Right renal cortex interstitium (tissue), 3 donors: ENCODE results near the gene ZNF2. TPM values are rescaled to one million over a fixed set of nuclear protein-coding genes. Genes with fewer than 3 reads are reported as not detected.
A peak's percentile ranks its signal among the peaks of the same experiment; 100 is the strongest.
"Not testable (repeated sequence)": the region's sequence is repeated elsewhere in the genome, so short reads cannot be mapped to it uniquely, and the experiment has no call there.

Experiments
- DNase-seq, 3 donors: peaks; one replicate each; pipeline ENCODE4 v3.0.0-alpha.2; 2013; ENCODE audit warnings: low read depth in 3 of 3, low spot score in 2 of 3
- polyA plus RNA-seq, 3 donors: library from polyadenylated mRNA; unstranded; fragments of 120-200 nt; gene quantifications; one replicate each; pipeline ENCODE4 v1.2.1, GENCODE V29; 2013; ENCODE audit not compliant: insufficient read length in 3 of 3

ZNF2 gene
- polyA plus RNA-seq: 1 to 10 TPM; 8.9 to 10.0 (median 10.0) TPM

DNA sequence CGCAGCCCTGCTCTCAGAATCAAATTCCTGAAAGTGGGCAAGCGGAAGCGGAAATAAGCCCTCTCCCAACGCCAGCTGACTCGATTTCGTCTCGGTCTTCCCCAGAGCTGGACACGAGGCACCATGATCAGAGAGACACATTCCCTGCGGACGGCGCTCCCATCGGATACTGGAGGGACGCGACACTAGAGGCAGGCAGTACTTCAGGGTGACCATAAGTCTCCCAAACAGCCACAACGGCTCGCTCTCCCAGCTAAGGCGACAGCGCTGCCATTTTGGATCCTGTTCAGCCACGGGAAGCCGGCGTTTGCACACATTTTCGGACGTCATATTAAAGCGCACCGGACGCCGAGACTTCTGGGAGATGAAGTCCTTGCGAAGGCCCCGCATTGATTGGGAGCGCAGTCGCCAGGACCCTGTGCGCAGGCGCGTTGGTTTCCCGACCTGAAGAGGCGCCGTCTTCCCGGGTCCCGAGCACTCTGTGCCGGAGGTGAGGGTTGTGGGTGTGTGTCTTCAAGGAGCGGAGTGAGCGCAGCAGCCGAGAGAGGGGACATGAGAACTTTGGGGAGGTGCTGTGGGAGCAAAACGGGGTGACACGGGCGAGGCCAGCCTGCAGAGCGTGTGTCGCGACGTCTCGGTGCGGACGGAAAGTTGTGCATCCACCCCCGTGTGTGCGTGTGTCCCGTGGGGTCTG is at the start of gene ZNF2:
Gene ZNF2, plus strand, starts transcription at position 439 of the 694 bp plus-strand sequence. CDS start 10,418 bp downstream, outside the sequence.
- DNase-seq: peak; percentile 96 to 99 (median 97)

- DNase-seq: peak in 1 of 3 donors; percentile 5
These were observed 44.6 kb upstream of the ZNF2 start for GRCh38 chr2:95121093-95121406.

- peak; percentile 45 to 70 (median 57) for DNase-seq
These were observed 44.0 kb upstream of the ZNF2 start, which contains the start of gene MRPS5 for GRCh38 chr2:95121407-95122196. TSS of gene MRPS5 (minus strand) at chr2:95121808. CDS start at chr2:95121791, 17 bp downstream.

- no peak for DNase-seq
These were observed 43.4 kb upstream of the ZNF2 start for GRCh38 chr2:95122197-95122551.

- no peak for DNase-seq
These were observed 26.9 kb upstream of the ZNF2 start for GRCh38 chr2:95138702-95139101.

GRCh38 chr2:95143838-95144237 is 21.8 kb upstream of the ZNF2 start:
- DNase-seq: no peak

GRCh38 chr2:95149397-95149984 is 16.1 kb upstream of the ZNF2 start:
- no peak for DNase-seq

- no peak for DNase-seq
These were observed 7.2 kb upstream of the ZNF2 start for GRCh38 chr2:95158441-95158840.

- DNase-seq: peak in 1 of 3 donors; percentile 23
These were observed 6.6 kb upstream of the ZNF2 start for GRCh38 chr2:95158891-95159619.

DNA sequence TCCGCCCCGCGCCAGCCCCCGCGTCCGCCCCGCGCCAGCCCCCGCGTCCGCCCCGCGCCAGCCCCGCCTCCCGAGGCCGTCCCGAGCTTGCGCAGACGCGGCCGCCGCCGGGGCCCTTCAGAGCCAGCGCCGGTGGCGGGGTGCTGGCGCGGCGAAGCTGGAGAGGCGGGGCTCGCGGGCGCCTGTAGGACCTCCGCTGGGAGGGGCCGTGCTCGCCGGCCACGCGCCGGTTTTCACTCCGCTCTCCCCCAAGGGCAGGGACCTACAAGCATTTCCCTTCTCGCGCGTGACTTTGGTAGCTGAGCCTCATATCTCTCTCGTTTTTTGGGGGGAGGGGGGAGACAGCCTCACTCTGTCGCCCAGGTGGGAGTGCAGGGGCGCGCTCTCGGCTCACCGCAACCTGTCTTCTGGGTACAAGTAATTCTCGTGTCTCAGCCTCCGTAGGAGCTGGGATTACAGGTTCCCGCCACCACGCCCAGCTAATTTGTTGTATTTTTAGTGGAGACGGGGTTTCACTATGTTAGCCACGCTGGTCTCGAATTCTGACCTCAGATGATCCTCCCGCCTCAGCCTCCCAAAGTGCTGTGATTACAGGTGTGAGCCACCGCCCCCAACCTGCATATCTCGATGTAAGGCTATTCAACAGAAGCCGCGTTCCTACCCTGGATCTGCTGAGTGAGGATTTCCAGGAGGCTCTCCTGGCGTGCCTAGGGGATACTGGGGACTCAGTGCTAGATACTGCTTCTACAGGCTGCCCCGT is 5.7 kb upstream of the ZNF2 start, which contains the start of gene ZNF514:
Gene ZNF514, minus strand, starts transcription at position 159 of the 760 bp plus-strand sequence. CDS start 6,595 bp downstream, outside the sequence.
- DNase-seq: peak in 1 of 3 donors; percentile 57

DNA sequence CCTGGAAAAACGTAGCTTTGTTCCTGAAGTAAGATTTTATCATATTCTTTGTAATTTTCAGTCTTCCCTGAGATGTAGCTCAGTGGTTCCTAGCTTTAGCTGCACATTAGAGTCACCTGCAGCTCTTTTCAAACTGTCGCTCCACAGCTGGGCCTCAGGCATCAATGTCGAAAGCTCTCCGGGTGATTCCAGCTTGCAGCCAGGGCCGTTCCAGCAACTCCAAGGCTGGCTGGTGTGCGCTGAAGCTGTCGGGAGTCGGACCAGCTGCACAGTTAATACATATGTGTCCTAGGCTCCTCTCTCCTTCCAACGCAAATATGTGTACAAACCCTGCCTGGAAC is 609 bp upstream of the ZNF2 start:
- no peak for DNase-seq

- DNase-seq: no peak
These were observed 605 bp downstream of the ZNF2 start for GRCh38 chr2:95166065-95166763.

DNA sequence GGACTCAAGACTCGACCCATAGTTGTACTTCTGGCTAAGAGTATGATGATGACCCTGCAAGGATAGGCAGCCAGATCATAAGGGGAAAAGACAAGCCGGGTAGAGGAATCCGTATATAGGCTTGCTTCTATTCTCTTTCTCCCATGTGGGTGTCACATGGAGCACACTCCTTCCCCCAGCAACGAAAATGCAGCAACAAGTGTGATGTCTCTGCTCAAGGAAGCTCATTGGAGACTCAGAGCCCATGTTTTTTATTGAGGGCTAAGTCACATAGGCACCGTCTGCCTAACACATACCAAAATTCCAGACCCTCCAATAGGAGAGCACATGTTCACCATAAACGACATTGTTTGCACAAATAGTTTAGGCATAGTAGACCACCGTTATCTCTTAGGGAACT is 6.3 kb downstream of the ZNF2 start:
- DNase-seq: no peak

DNA sequence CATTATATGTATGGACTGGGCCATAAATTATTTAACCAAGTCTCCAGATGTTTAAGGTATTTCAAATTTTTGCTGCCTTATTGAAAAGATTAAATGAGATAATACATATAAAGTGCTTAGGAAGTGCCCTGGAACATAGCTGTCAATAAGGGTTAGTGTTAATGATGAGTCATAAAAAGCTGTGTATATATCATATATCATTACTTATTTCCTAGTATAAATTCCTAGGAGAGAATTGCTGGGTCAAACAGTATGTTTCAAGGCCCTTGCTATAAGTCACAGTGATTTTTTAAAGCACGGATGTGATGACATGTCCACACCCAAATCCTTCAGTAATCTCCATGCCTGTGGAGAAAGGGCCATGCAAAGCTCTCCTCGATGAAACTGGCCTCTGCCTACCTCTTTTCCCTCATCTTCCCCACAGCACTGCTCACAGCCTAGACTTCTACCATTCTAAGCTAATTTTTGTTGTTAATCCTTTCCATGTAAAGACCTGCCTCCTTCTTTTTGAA is 8.5 kb downstream of the ZNF2 start:
- no peak for DNase-seq

DNA sequence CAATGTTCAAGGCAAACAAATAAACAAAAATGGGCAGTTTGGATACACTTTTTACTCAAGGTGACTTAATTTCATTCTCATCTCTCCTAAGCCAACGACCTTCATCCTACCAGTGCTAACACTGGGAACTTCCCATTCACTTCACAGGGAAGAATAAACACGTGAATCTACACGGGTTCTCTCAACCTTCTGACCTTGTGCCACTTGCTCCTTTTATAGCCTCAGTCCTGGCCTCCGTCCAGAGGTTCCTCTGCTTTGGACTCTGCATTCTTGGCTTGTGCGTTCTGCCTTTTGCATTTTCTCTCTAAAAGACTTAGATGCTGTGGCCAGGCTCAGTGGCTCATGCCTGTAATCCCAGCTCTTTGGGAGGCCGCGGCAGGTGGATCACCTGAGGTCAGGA is 13.8 kb downstream of the ZNF2 start:
- DNase-seq: no peak

- no peak for DNase-seq
These were observed 16.2 kb downstream of the ZNF2 start for GRCh38 chr2:95181774-95182173.

DNA sequence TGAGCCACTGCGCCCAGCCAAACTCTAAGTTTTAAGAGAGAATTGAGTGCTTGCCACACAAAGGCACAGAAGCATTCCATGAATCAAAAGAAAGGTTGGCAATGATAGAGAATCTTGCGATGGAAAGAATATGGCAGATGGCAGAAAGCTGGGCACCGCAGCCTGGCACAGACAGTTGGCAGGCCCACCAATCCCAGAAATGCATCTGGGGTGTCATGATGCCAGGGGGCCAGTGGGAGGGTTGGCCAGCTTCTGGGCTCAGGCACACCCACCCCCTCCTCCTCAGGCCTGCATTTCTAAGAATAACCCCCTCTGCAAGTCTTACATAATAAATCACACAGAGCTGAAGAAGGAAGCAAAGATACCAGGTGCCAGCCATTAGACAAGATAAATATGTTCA is 19.6 kb downstream of the ZNF2 start:
- no peak for DNase-seq

DNA sequence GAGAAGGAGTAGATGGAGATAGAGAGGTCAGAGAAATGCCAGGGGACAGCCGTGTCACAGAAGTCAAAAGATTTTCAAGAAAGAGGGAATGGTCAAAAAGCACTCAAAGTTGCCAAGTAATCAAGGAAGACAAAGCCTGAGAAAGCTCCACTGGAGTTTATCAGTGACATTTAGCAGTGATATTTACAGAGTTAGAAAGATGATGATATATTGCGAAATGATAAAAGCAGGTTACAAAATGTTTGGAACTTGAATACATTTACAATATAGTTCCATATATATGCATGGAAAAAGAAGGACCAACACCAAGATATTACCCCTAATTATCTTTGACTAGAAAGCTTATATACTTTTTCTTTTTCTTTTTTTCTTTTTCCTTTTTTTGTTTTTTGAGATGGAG is 20.4 kb downstream of the ZNF2 start:
- no peak for DNase-seq

GRCh38 chr2:95192956-95193355 is 27.3 kb downstream of the ZNF2 start:
- not testable (repeated sequence) for DNase-seq
